HCT116 (cell line): ENCODE results near the gene HCRTR1. TPM values are rescaled to one million over a fixed set of nuclear protein-coding genes. Genes with fewer than 3 reads are reported as not detected.

ENCODE experiments used
- ATAC-seq: fragments of 200-7000 bp; cut with Tn5 transposase; 2 replicates; pipeline ENCODE4 v1.9.1; 2020; ENCODE audit warnings: mild to moderate bottlenecking, moderate library complexity
- BruUV-seq: library from RNA; stranded (reverse); fragments of 400-500 nt; replicated peaks from 2 replicates; lab custom pipeline; 2021; lab: Mats Ljungman, UMichigan
- CTCF ChIA-PET: fragments of 300-600 bp; sonication (Branson Sonifier 250); formaldehyde crosslinking; loops from one replicate; lab custom pipeline; 2021; ENCODE audit warnings: antibody characterized with exemption; lab: Charles Lee
- POLR2A ChIA-PET: fragments of 300-600, 350-600 bp; sonication (Branson Sonifier 250); formaldehyde crosslinking; loops from one replicate; lab custom pipeline; 2021; ENCODE audit warnings: antibody characterized with exemption; lab: Charles Lee
- RAD21 ChIA-PET, 2 experiments: fragments of 300-600 bp; sonication (Branson Sonifier 250); formaldehyde crosslinking; loops; one replicate each; lab custom pipeline; 2023; ENCODE audit warnings: low total read pairs in 2 of 2; ENCODE audit not compliant: uncharacterized antibody in 2 of 2, unreplicated experiment in 2 of 2, low non-redundant PET in 1 of 2; lab: Charles Lee
- DNase-seq: peaks from one replicate; pipeline ENCODE4 v3.0.0-alpha.2; 2010; ENCODE audit warnings: low read depth, low spot score
- H2AFZ ChIP-seq: fragments of 200-600 bp; shearing (Covaris generic), sonication (generic); 2 replicates; pipeline ENCODE4 v1.6.1; 2017; ENCODE audit warnings: low read depth, mixed run types, mixed read lengths, antibody characterized with exemption, low read length; ENCODE audit not compliant: poor library complexity, severe bottlenecking
- H3K27ac ChIP-seq: 2 replicates; pipeline ENCODE4 v1.5.1; 2012; ENCODE audit warnings: low read depth, low read length
- H3K27me3 ChIP-seq: fragments of 200-600 bp; sonication (generic); 2 replicates; pipeline ENCODE4 v1.6.1; 2016; ENCODE audit warnings: mixed run types, low read length, mixed read lengths; ENCODE audit not compliant: insufficient read depth
- H3K36me3 ChIP-seq, 2 experiments: fragments of 200-500 bp in 1 of 2; fragments of 200-600 bp in 1 of 2; sonication (Bioruptor generic) in 1 of 2; sonication (generic) in 1 of 2; 2 replicates each; pipeline versions ENCODE4 v1.5.1 to v1.6.1; 2014 to 2016; ENCODE audit warnings: low read length in 2 of 2, inconsistent platforms in 1 of 2, mixed read lengths in 1 of 2, mixed run types in 1 of 2; ENCODE audit not compliant: insufficient read depth in 2 of 2, control insufficient read depth in 1 of 2
- H3K4me1 ChIP-seq, 2 experiments: fragments of 200-600 bp in 1 of 2; sonication (generic) in 1 of 2; 2 replicates each; pipeline versions ENCODE4 v1.5.1 to v1.6.1; 2012 to 2017; ENCODE audit warnings: low read length in 2 of 2, inconsistent platforms in 1 of 2, mild to moderate bottlenecking in 1 of 2, mixed read lengths in 1 of 2, mixed run types in 1 of 2, moderate library complexity in 1 of 2; ENCODE audit not compliant: insufficient read depth in 2 of 2, control insufficient read depth in 1 of 2
- H3K4me2 ChIP-seq: fragments of 200-600 bp; sonication (generic); 2 replicates; pipeline ENCODE4 v1.6.1; 2017; ENCODE audit warnings: mixed run types, low read length, mixed read lengths
- H3K4me3 ChIP-seq, 2 experiments: fragments of 200-600 bp in 1 of 2; sonication (generic) in 1 of 2; replicated peaks in 1 of 2; 2 replicates each; pipeline ENCODE4 v1.5.1; 2011 to 2016; ENCODE audit warnings: low read length in 2 of 2, control low read depth in 1 of 2, low read depth in 1 of 2, mild to moderate bottlenecking in 1 of 2, mixed read lengths in 1 of 2, mixed run types in 1 of 2
- H3K79me2 ChIP-seq: fragments of 200-600 bp; sonication (generic); 2 replicates; pipeline ENCODE4 v1.6.1; 2017; ENCODE audit warnings: mild to moderate bottlenecking, mixed run types, low read length, moderate library complexity, mixed read lengths; ENCODE audit not compliant: insufficient read depth
- H3K9ac ChIP-seq: fragments of 200-600 bp; sonication (generic); 2 replicates; pipeline ENCODE4 v1.6.1; 2016; ENCODE audit warnings: low read length, mixed read lengths
- H3K9me2 ChIP-seq: fragments of 200-600 bp; sonication (generic), shearing (Covaris generic); 2 replicates; pipeline ENCODE4 v1.6.1; 2017; ENCODE audit warnings: mixed run types, mild to moderate bottlenecking, moderate library complexity; ENCODE audit not compliant: insufficient read depth
- H3K9me3 ChIP-seq, 2 experiments: fragments of 200-500 bp in 1 of 2; fragments of 200-600 bp in 1 of 2; sonication (Bioruptor generic) in 1 of 2; sonication (generic) in 1 of 2; 2 replicates each; pipeline ENCODE4 v1.6.1; 2014 to 2017; ENCODE audit warnings: low read length in 2 of 2, mixed read lengths in 2 of 2, inconsistent platforms in 1 of 2, low read depth in 1 of 2, mild to moderate bottlenecking in 1 of 2, mixed run types in 1 of 2, moderate library complexity in 1 of 2; ENCODE audit not compliant: control insufficient read depth in 1 of 2, insufficient read depth in 1 of 2
- H4K20me1 ChIP-seq: fragments of 200-600 bp; sonication (generic), shearing (Covaris generic); 2 replicates; pipeline ENCODE4 v1.6.1; 2017; ENCODE audit warnings: mixed run types, mild to moderate bottlenecking, moderate library complexity; ENCODE audit not compliant: insufficient read depth
- CBX3 ChIP-seq: IDR thresholded peaks from 2 replicates; pipeline ENCODE4 v1.6.1; 2012; ENCODE audit warnings: low read depth
- CEBPB ChIP-seq: IDR thresholded peaks from 2 replicates; pipeline ENCODE4 v1.6.1; 2012; ENCODE audit warnings: low read depth
- EGR1 ChIP-seq: IDR thresholded peaks from 2 replicates; pipeline ENCODE4 v1.6.1; 2012; ENCODE audit warnings: low read depth
- ELF1 ChIP-seq: IDR thresholded peaks from 2 replicates; pipeline ENCODE4 v1.6.1; 2012; ENCODE audit warnings: low read depth, borderline replicate concordance
- EZH2 ChIP-seq: fragments of 200-600 bp; sonication (generic); IDR thresholded peaks from 2 replicates; pipeline ENCODE4 v1.6.1; 2017; ENCODE audit warnings: antibody characterized with exemption, mixed run types
- EZH2phosphoT487 ChIP-seq: fragments of 200-600 bp; IDR thresholded peaks from 2 replicates; pipeline ENCODE4 v1.6.1; 2018; ENCODE audit warnings: antibody characterized with exemption, borderline replicate concordance
- FOSL1 ChIP-seq: IDR thresholded peaks from 2 replicates; pipeline ENCODE4 v1.6.1; 2012; ENCODE audit warnings: low read depth
- JUND ChIP-seq: IDR thresholded peaks from 2 replicates; pipeline ENCODE4 v1.6.1; 2012
- POLR2A ChIP-seq: IDR thresholded peaks from 2 replicates; pipeline ENCODE4 v1.7.0; 2011; ENCODE audit warnings: borderline replicate concordance; ENCODE audit not compliant: insufficient read depth, insufficient read length; ENCODE audit errors: extremely low read depth
- POLR2AphosphoS5 ChIP-seq: IDR thresholded peaks from 2 replicates; pipeline ENCODE4 v1.6.1; 2011; ENCODE audit warnings: mild to moderate bottlenecking, low read depth, low read length, moderate library complexity
- RAD21 ChIP-seq: IDR thresholded peaks from 2 replicates; pipeline ENCODE4 v1.6.1; 2012; ENCODE audit warnings: low read depth, mild to moderate bottlenecking
- SIN3A ChIP-seq: IDR thresholded peaks from 2 replicates; pipeline ENCODE4 v1.6.1; 2012; ENCODE audit warnings: low read depth
- SRF ChIP-seq: IDR thresholded peaks from 2 replicates; pipeline ENCODE4 v1.6.1; 2012; ENCODE audit warnings: low read depth
- TCF7L2 ChIP-seq: IDR thresholded peaks from 2 replicates; pipeline ENCODE4 v1.7.0; 2011; ENCODE audit warnings: borderline replicate concordance, inconsistent platforms; ENCODE audit not compliant: insufficient read depth, insufficient read length; ENCODE audit errors: extremely low read depth
- YY1 ChIP-seq: IDR thresholded peaks from 2 replicates; pipeline ENCODE4 v1.6.1; 2011; ENCODE audit warnings: low read length, low read depth, moderate library complexity, mild to moderate bottlenecking; ENCODE audit not compliant: insufficient replicate concordance; ENCODE audit errors: extremely low read depth
- ZFX ChIP-seq: fragments of 450-650 bp; IDR thresholded peaks from 2 replicates; pipeline ENCODE4 v1.6.1; 2017
- ZNF274 ChIP-seq: fragments of 200-500 bp; sonication (Bioruptor generic); IDR thresholded peaks from 2 replicates; pipeline ENCODE4 v1.6.1; 2014; ENCODE audit warnings: mild to moderate bottlenecking, low read depth, low read length, inconsistent platforms
- intact Hi-C: fragments of 100-400 bp; cut with micrococcal nuclease; formaldehyde crosslinking; loops from 2 replicates; pipeline ENCODE4 v1.10.0; 2022
- total RNA-seq: library from RNA; stranded (reverse); gene quantifications from one replicate; pipeline ENCODE4 v1.2.1, GENCODE V29; 2021; ENCODE audit not compliant: unreplicated experiment
- TF ChIP-seq, protein P1 (sequence below): IDR thresholded peaks from 2 replicates; pipeline ENCODE4 v1.6.1; 2012
- TF ChIP-seq, protein P2 (sequence below): IDR thresholded peaks from 2 replicates; pipeline ENCODE4 v1.6.1; 2012
- TF ChIP-seq, protein P3 (sequence below): IDR thresholded peaks from 2 replicates; pipeline ENCODE4 v1.6.1; 2011; ENCODE audit warnings: mild to moderate bottlenecking, low read length, moderate library complexity; ENCODE audit not compliant: insufficient replicate concordance; ENCODE audit errors: extremely low read depth

HCRTR1 gene
- total RNA-seq, 1 experiment from 2014 or later: not detected

GRCh38 chr1:31642897-31643296 lies 25.4 kb downstream of the HCRTR1 start:
- Histone ChIP-seq H3K36me3 (no peaks in the 10 kb centered on the region), H4K20me1 (no peaks in the 10 kb centered on the region), H3K9me3 (no peaks in the 10 kb centered on the region), H2AFZ (no peak overlapping the region), H3K4me3 (no peak overlapping the region), H3K9ac (peak overlapping the region; percentile 97; the same call in 1 of the 2 replicates), H3K79me2 (peaks cover 56% of the 10 kb centered on the region), H3K9me2 (no peaks in the 10 kb centered on the region), H3K27ac (no peak overlapping the region), H3K4me2 (peak overlapping the region; percentile 83), H3K4me1 (peaks cover 8 to 28% of the 10 kb centered on the region in 2 experiments; a peak in 3 of 4 replicates), H3K27me3 (no peaks in the 10 kb centered on the region)
- POLR2A ChIA-PET: no interaction called here
- CTCF ChIA-PET: interaction anchor here (1.2 kb wide), 1 partner anchor 10 kb away, joined by 3 read pairs; no protein-coding TSS in a partner anchor
- TF ChIP-seq EZH2phosphoT487 (no peak), EZH2 (no peak), RAD21 (no peak), YY1 (no peak), CEBPB (no peak), SIN3A (no peak), ELF1 (no peak), ZNF274 (no peak), JUND (no peak), CBX3 (no peak), ZFX (no peak), POLR2A (no peak), EGR1 (no peak), TCF7L2 (no peak), POLR2AphosphoS5 (no peak), SRF (no peak), FOSL1 (no peak)
- TF ChIP-seq, protein P1, sequence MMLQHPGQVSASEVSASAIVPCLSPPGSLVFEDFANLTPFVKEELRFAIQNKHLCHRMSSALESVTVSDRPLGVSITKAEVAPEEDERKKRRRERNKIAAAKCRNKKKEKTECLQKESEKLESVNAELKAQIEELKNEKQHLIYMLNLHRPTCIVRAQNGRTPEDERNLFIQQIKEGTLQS: no peak
- TF ChIP-seq, protein P2, sequence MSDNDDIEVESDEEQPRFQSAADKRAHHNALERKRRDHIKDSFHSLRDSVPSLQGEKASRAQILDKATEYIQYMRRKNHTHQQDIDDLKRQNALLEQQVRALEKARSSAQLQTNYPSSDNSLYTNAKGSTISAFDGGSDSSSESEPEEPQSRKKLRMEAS: no peak
- TF ChIP-seq, protein P3, sequence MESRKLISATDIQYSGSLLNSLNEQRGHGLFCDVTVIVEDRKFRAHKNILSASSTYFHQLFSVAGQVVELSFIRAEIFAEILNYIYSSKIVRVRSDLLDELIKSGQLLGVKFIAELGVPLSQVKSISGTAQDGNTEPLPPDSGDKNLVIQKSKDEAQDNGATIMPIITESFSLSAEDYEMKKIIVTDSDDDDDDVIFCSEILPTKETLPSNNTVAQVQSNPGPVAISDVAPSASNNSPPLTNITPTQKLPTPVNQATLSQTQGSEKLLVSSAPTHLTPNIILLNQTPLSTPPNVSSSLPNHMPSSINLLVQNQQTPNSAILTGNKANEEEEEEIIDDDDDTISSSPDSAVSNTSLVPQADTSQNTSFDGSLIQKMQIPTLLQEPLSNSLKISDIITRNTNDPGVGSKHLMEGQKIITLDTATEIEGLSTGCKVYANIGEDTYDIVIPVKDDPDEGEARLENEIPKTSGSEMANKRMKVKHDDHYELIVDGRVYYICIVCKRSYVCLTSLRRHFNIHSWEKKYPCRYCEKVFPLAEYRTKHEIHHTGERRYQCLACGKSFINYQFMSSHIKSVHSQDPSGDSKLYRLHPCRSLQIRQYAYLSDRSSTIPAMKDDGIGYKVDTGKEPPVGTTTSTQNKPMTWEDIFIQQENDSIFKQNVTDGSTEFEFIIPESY: no peak
- no peak for ATAC-seq
- intact Hi-C loops: no loop called here
- no TSS peak for BruUV-seq
- RAD21 ChIA-PET: no interaction called here
- no peak for DNase-seq
